H1 (cell line): ENCODE results near the gene RCSD1. TPM values are rescaled to one million over a fixed set of nuclear protein-coding genes. Genes with fewer than 3 reads are reported as not detected.

ENCODE experiments used
- CTCF ChIA-PET: fragments of 300-600 bp; sonication (Branson Sonifier 250); formaldehyde crosslinking; loops from one replicate; lab custom pipeline; 2021; ENCODE audit not compliant: partially characterized antibody; lab: Charles Lee
- POLR2A ChIA-PET: fragments of 300-600 bp; sonication (Branson Sonifier 250); formaldehyde crosslinking; loops from one replicate; lab custom pipeline; 2021; ENCODE audit warnings: inconsistent platforms; ENCODE audit not compliant: partially characterized antibody; lab: Charles Lee
- DNase-seq, 2 experiments: peaks; one replicate each; pipeline versions ENCODE4 v3.0.0 to v3.0.0-alpha.2; 2010 to 2022; ENCODE audit warnings: low spot score in 2 of 2, low read depth in 1 of 2, mixed read lengths in 1 of 2
- FAIRE-seq: peaks from 2 replicates; lab custom pipeline; 2011; peaks lifted over from hg19 to GRCh38; lab: Jason Lieb, UNC
- H2AFZ ChIP-seq: 2 replicates; pipeline ENCODE4 v1.8.1; 2012; ENCODE audit warnings: low read length, inconsistent platforms
- H2AK5ac ChIP-seq: 2 replicates; pipeline ENCODE4 v1.6.1; 2013; ENCODE audit warnings: low read depth, low read length
- H2BK120ac ChIP-seq: replicated peaks from 2 replicates; pipeline ENCODE3; 2013; ENCODE audit warnings: low read depth, low read length, inconsistent platforms
- H2BK12ac ChIP-seq: 2 replicates; pipeline ENCODE4 v1.6.1; 2013; ENCODE audit warnings: low read depth, low read length
- H2BK15ac ChIP-seq: 2 replicates; pipeline ENCODE4 v1.6.1; 2013; ENCODE audit warnings: low read length
- H2BK20ac ChIP-seq: 2 replicates; pipeline ENCODE4 v1.6.1; 2013; ENCODE audit warnings: low read length
- H2BK5ac ChIP-seq: 2 replicates; pipeline ENCODE4 v1.6.1; 2013; ENCODE audit warnings: low read depth, low read length
- H3K14ac ChIP-seq: 2 replicates; pipeline ENCODE4 v1.6.1; 2013; ENCODE audit warnings: inconsistent platforms; ENCODE audit not compliant: insufficient read length
- H3K18ac ChIP-seq: 2 replicates; pipeline ENCODE4 v1.6.1; 2013; ENCODE audit warnings: low read length; ENCODE audit errors: extremely low read depth
- H3K23ac ChIP-seq: 2 replicates; pipeline ENCODE4 v1.6.1; 2013; ENCODE audit warnings: inconsistent platforms; ENCODE audit not compliant: insufficient read length
- H3K23me2 ChIP-seq: 2 replicates; pipeline ENCODE4 v1.6.1; 2013; ENCODE audit warnings: low read depth, low read length
- H3K27ac ChIP-seq: 2 replicates; pipeline ENCODE4 v1.6.1; 2011; ENCODE audit warnings: low read depth, low read length, inconsistent platforms
- H3K27me3 ChIP-seq, 4 experiments: replicated peaks in 1 of 4; 1 replicate in 1 of 4; 2 replicates in 3 of 4; pipeline versions ENCODE4 v1.6.1 to v1.8.1; 2011 to 2013; ENCODE audit warnings: low read length in 3 of 4, mild to moderate bottlenecking in 3 of 4, inconsistent platforms in 2 of 4, mixed read lengths in 2 of 4, moderate library complexity in 1 of 4; ENCODE audit not compliant: control insufficient read depth in 3 of 4, insufficient read depth in 3 of 4; ENCODE audit errors: extremely low read depth in 1 of 4
- H3K36me3 ChIP-seq, 4 experiments: 2 replicates each; pipeline versions ENCODE4 v1.6.1 to v1.8.1; 2011 to 2013; ENCODE audit warnings: mild to moderate bottlenecking in 4 of 4, low read length in 3 of 4, moderate library complexity in 2 of 4, control low read depth in 1 of 4, inconsistent platforms in 1 of 4; ENCODE audit not compliant: insufficient read depth in 4 of 4, control insufficient read depth in 2 of 4
- H3K4ac ChIP-seq: replicated peaks from 2 replicates; pipeline ENCODE3; 2013; ENCODE audit warnings: low read length, low read depth, mixed read lengths, inconsistent platforms; ENCODE audit not compliant: insufficient read length
- H3K4me1 ChIP-seq, 4 experiments: replicated peaks in 1 of 4; 1 replicate in 1 of 4; 2 replicates in 3 of 4; pipeline versions ENCODE4 v1.6.1 to v1.8.1; 2011 to 2013; ENCODE audit warnings: low read length in 3 of 4, inconsistent platforms in 2 of 4, mixed read lengths in 1 of 4; ENCODE audit not compliant: insufficient read depth in 4 of 4, control insufficient read depth in 3 of 4
- H3K4me2 ChIP-seq, 2 experiments: 2 replicates each; pipeline versions ENCODE4 v1.6.1 to v1.8.1; 2011 to 2013; ENCODE audit warnings: low read depth in 2 of 2, low read length in 2 of 2, control low read depth in 1 of 2, inconsistent platforms in 1 of 2, mild to moderate bottlenecking in 1 of 2; ENCODE audit not compliant: insufficient read depth in 1 of 2
- H3K4me3 ChIP-seq, 4 experiments: fragments of 200-600, 300-600 bp in 1 of 4; sonication (generic), shearing (Covaris generic), sonication (Bioruptor Twin) in 1 of 4; 2 replicates each; pipeline versions ENCODE4 v1.5.1 to v1.8.1; 2011 to 2016; ENCODE audit warnings: low read length in 4 of 4, low read depth in 3 of 4, control low read depth in 2 of 4, inconsistent platforms in 2 of 4, mild to moderate bottlenecking in 2 of 4, mixed read lengths in 1 of 4, moderate library complexity in 1 of 4; ENCODE audit not compliant: insufficient read depth in 2 of 4; ENCODE audit errors: extremely low read depth in 1 of 4
- H3K56ac ChIP-seq: replicated peaks from 2 replicates; pipeline ENCODE3; 2013; ENCODE audit warnings: low read depth, mild to moderate bottlenecking, mixed read lengths, low read length, inconsistent platforms; ENCODE audit not compliant: insufficient read length
- H3K79me1 ChIP-seq: 2 replicates; pipeline ENCODE4 v1.6.1; 2013; ENCODE audit warnings: low read depth, low read length, control low read depth
- H3K79me2 ChIP-seq, 2 experiments: 2 replicates each; pipeline versions ENCODE4 v1.6.1 to v1.8.1; 2012 to 2013; ENCODE audit warnings: low read length in 2 of 2, mild to moderate bottlenecking in 2 of 2, inconsistent platforms in 1 of 2; ENCODE audit not compliant: insufficient read depth in 2 of 2, control insufficient read depth in 1 of 2
- H3K9ac ChIP-seq, 4 experiments: replicated peaks in 1 of 4; 1 replicate in 1 of 4; 2 replicates in 3 of 4; pipeline versions ENCODE4 v1.6.1 to v1.8.1; 2011 to 2013; ENCODE audit warnings: low read depth in 3 of 4, low read length in 3 of 4, control low read depth in 2 of 4, mild to moderate bottlenecking in 2 of 4, moderate library complexity in 2 of 4, inconsistent platforms in 1 of 4; ENCODE audit errors: extremely low read depth in 1 of 4
- H3K9me3 ChIP-seq, 2 experiments: 2 replicates each; pipeline versions ENCODE4 v1.6.1 to v1.8.1; 2012 to 2013; ENCODE audit warnings: mild to moderate bottlenecking in 2 of 2, moderate library complexity in 2 of 2, control low read depth in 1 of 2, inconsistent platforms in 1 of 2, low read depth in 1 of 2, low read length in 1 of 2, mixed read lengths in 1 of 2; ENCODE audit not compliant: insufficient read depth in 2 of 2
- H4K20me1 ChIP-seq, 2 experiments: replicated peaks in 1 of 2; 2 replicates each; pipeline versions ENCODE3 to v1.8.1; 2011 to 2013; ENCODE audit warnings: inconsistent platforms in 2 of 2, low read length in 2 of 2, mild to moderate bottlenecking in 1 of 2; ENCODE audit not compliant: insufficient read depth in 2 of 2, control insufficient read depth in 1 of 2
- H4K5ac ChIP-seq: 2 replicates; pipeline ENCODE4 v1.6.1; 2013; ENCODE audit warnings: low read length, low read depth, mixed read lengths, inconsistent platforms; ENCODE audit not compliant: insufficient read length
- H4K8ac ChIP-seq: 2 replicates; pipeline ENCODE4 v1.8.0; 2013; ENCODE audit warnings: mild to moderate bottlenecking, moderate library complexity, low read length, inconsistent platforms; ENCODE audit not compliant: insufficient read depth; ENCODE audit errors: extremely low read depth
- H4K91ac ChIP-seq: replicated peaks from 2 replicates; pipeline ENCODE3; 2013; ENCODE audit warnings: low read length, mixed read lengths, inconsistent platforms; ENCODE audit not compliant: insufficient read length
- RBBP5 ChIP-seq: IDR thresholded peaks from 2 replicates; pipeline ENCODE4 v1.7.1; 2012; ENCODE audit warnings: low read depth, mild to moderate bottlenecking, inconsistent platforms, low read length, moderate library complexity, borderline replicate concordance
- WGBS, 2 experiments: shearing (Covaris generic) in 1 of 2; methylation state at CpG; one replicate each; pipeline versions ENCODE4 v1.1.6 to v1.1.7; 2013 to 2015; ENCODE audit warnings: low lambda C conversion rate in 2 of 2, mixed read lengths in 2 of 2, inconsistent platforms in 1 of 2, low coverage in 1 of 2, missing lambda C conversion rate in 1 of 2; ENCODE audit not compliant: insufficient replicate concordance in 2 of 2, insufficient coverage in 1 of 2, insufficient read length in 1 of 2; ENCODE audit errors: extremely low coverage in 1 of 2, missing lambda C conversion rate in 1 of 2; 5-methylcytosine and 5-hydroxymethylcytosine counted together
- polyA plus RNA-seq, 7 experiments: library from polyadenylated mRNA; depleted of rRNA in 3 of 7; stranded (reverse) in 5 of 7; unstranded in 2 of 7; fragments of >200 nt in 5 of 7; fragments of 200-250 nt in 2 of 7; gene quantifications; 1 replicate in 5 of 7; 2 replicates in 1 of 7; 4 replicates in 1 of 7; pipeline versions ENCODE4 v1.2.1 to v1.2.3, GENCODE V29; 2011 to 2013; ENCODE audit warnings: missing spikeins in 2 of 7, mixed read lengths in 2 of 7
- total RNA-seq: library from RNA; stranded (reverse); fragmentation: NEBNext Ultra II Directional; extraction: Animal tissue kit (Norgen Biotek cat#: 25700); gene quantifications from 2 replicates; pipeline ENCODE4 v1.2.1, GENCODE V29; 2021

RCSD1 gene
- total and polyA plus RNA-seq, 2 of the 8 experiments (the other 6 are each of a cell fraction or from before 2014, with no cell fraction given) = 0.47 to 0.69 TPM

GRCh38 chr1:167701510-167701909, 71.5 kb downstream of the RCSD1 start:
- no peak overlapping the region for H2BK12ac ChIP-seq
- H3K4me2 ChIP-seq = no peak overlapping the region
- no peak overlapping the region for H3K56ac ChIP-seq
- H4K91ac ChIP-seq = no peak overlapping the region
- no peaks in the 10 kb centered on the region; a peak in 1 of 7 replicates for H3K27me3 ChIP-seq
- no peaks in the 10 kb centered on the region for H3K79me2 ChIP-seq
- H2BK5ac ChIP-seq = no peak overlapping the region
- H3K4me3 ChIP-seq = no peak overlapping the region
- no peak overlapping the region for H2BK120ac ChIP-seq
- 86% methylated on average over 1 of the region's 1 CpG; no CpG with 5 or more reads in 1 of the 2 experiments for WGBS, 2 experiments
- no peak overlapping the region for H2AK5ac ChIP-seq
- TF ChIP-seq RBBP5 = no peak
- TF ChIP-seq, all 59 proteins: peak for 0
- Histone ChIP-seq H3K79me1 (no peaks in the 10 kb centered on the region), H3K18ac (no peak overlapping the region), H3K14ac (no peak overlapping the region), H4K20me1 (no peaks in the 10 kb centered on the region), H3K23me2 (no peaks in the 10 kb centered on the region), H3K4ac (no peak overlapping the region), H2BK15ac (no peak overlapping the region), H3K9ac (no peak overlapping the region), H3K4me1 (peaks cover 2 to 15% (median 9%) of the 10 kb centered on the region in 4 experiments; a peak in 4 of 7 replicates), H3K36me3 (no peaks in the 10 kb centered on the region), H4K8ac (no peak overlapping the region), H3K9me3 (no peaks in the 10 kb centered on the region), H3K27ac (no peak overlapping the region), H2BK20ac (no peak overlapping the region), H2AFZ (no peak overlapping the region), H3K23ac (no peak overlapping the region), H4K5ac (no peak overlapping the region)
- no peak for DNase-seq
- no peak for FAIRE-seq
- ChIA-PET POLR2A (no interaction called here), CTCF (interaction anchor here (1.1 to 2.0 kb wide), 3 partner anchors 11 to 14 kb away, joined by 3 to 9 read pairs (median 6); no protein-coding TSS in a partner anchor)
